ENCODE data around the gene PTPN21. TPM values are rescaled to one million over a fixed set of nuclear protein-coding genes. Genes with fewer than 3 reads are reported as not detected.

Gene PTPN21
- total and polyA plus RNA-seq, 10 donors: 0.85 to 10.9 (median 5.7) TPM

DNA sequence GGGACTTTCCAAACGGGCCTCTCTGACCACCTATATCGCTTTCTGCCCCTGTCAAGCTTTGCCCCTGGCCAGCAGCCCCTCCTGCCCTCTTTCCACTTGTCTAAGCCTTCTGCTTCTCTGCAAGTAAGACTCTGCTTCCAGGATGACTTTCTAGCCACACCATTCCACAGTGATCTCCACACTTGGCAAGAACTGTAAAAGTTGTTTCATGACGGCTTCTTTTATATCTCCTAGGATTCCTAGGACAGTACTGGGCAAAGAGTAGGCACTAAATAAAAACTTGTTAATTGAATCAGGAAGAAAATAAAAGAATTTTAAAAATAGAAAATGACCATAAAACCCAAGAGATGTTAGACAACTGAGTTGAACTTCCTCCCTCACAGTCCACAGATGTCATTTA lies 1.8 kb upstream of the PTPN21 start:
- Histone ChIP-seq H3K4me1 (peaks cover 0 to 62% (median 34%) of the 10 kb centered on the region in 6 donors), H3K4me3 (no peak overlapping the region), H3K36me3 (no peaks in the 10 kb centered on the region), H3K27me3 (replicated peaks in 1 of 7) (peaks cover 0 to 69% (median 45%) of the 10 kb centered on the region in 7 donors), H3K27ac (no peak overlapping the region), H3K9me3 (no peaks in the 10 kb centered on the region)
- TF ChIP-seq, protein P1, sequence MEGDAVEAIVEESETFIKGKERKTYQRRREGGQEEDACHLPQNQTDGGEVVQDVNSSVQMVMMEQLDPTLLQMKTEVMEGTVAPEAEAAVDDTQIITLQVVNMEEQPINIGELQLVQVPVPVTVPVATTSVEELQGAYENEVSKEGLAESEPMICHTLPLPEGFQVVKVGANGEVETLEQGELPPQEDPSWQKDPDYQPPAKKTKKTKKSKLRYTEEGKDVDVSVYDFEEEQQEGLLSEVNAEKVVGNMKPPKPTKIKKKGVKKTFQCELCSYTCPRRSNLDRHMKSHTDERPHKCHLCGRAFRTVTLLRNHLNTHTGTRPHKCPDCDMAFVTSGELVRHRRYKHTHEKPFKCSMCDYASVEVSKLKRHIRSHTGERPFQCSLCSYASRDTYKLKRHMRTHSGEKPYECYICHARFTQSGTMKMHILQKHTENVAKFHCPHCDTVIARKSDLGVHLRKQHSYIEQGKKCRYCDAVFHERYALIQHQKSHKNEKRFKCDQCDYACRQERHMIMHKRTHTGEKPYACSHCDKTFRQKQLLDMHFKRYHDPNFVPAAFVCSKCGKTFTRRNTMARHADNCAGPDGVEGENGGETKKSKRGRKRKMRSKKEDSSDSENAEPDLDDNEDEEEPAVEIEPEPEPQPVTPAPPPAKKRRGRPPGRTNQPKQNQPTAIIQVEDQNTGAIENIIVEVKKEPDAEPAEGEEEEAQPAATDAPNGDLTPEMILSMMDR (IDR thresholded peaks at IDR 0.05 in 8 of 11, conservative IDR thresholded peaks at IDR 0.05 in 3 of 11): no peak
- TF ChIP-seq POLR2AphosphoS5 (IDR thresholded peaks at IDR 0.05): no peak
- no peak for TF ChIP-seq POLR2A (IDR thresholded peaks at IDR 0.05)
- no peak for DNase-seq
- 48 to 63% (median 59%) methylated on average over 3 of the region's 3 CpGs for WGBS, 5 donors
- intact Hi-C loops (cut with DNase I; ENCODE audit: low total_unique reads): no loop called here

DNA sequence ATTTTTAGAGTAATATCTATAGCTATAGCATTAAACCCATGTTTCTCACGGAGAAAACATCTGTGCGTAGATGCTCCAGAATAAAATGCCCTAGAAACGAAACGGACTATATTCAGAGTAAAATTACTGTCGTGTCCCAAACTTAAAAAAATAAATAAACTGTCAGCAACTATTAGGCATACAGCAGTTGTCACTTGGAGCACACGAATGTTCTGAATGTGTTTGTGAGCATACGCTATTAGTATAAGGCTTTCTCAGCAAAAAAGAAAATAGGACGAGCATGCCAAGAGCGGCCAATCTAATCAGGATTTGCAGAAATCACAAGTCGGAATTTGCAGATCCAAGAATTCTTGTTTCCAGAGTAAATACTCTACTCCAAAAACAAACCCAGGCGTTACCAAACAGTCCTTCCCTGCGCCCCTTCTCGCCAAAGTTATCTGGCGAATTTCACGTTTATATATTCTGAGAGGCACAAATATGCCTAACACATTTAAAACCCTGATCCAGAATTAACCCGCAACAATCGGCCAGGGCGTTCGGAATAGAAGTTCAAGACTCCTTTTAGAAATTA lies 836 bp downstream of the PTPN21 start:
- Histone ChIP-seq H3K27ac (peak overlapping the region; percentile 21 to 88 (median 84)), H3K4me3 (peak overlapping the region; percentile 34 to 83 (median 52)), H3K9me3 (no peaks in the 10 kb centered on the region), H3K27me3 (replicated peaks in 1 of 7) (peaks cover 0 to 81% (median 45%) of the 10 kb centered on the region in 7 donors), H3K4me1 (peaks cover 0 to 78% (median 46%) of the 10 kb centered on the region in 6 donors), H3K36me3 (peaks cover 0 to 10% (median 0%) of the 10 kb centered on the region in 6 donors)
- intact Hi-C loops (cut with DNase I; ENCODE audit: low total_unique reads): no loop called here
- DNase-seq: no peak
- 7 to 9% (median 7%) methylated on average over 19 of the region's 19 CpGs for WGBS, 5 donors
- no peak for TF ChIP-seq POLR2A (IDR thresholded peaks at IDR 0.05)
- no peak for TF ChIP-seq POLR2AphosphoS5 (IDR thresholded peaks at IDR 0.05)
- TF ChIP-seq, protein P1 (IDR thresholded peaks at IDR 0.05 in 8 of 11, conservative IDR thresholded peaks at IDR 0.05 in 3 of 11): no peak

DNA sequence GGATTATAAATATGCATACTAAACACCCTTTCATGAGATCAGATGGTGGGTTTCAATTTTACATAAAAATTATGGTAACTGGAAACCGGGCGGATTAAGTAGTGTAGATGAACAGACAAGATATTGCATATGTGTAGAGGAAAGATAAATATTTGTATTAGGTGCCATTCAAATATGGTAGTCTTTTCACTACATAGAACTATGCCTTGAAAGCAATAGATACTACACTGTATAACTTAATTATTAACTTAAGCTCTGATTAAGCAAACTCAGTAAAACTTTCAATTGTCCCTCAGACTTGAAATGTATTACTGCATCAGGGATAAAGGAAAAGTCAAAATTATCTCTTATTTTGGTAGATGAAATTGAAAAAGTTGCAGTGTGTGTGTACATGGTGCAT lies 1.9 kb downstream of the PTPN21 start:
- intact Hi-C loops (cut with DNase I; ENCODE audit: low total_unique reads): no loop called here
- 83 to 94% (median 86%) methylated on average over 2 of the region's 2 CpGs for WGBS, 5 donors
- Histone ChIP-seq H3K36me3 (peaks cover 0 to 10% (median 0%) of the 10 kb centered on the region in 6 donors), H3K9me3 (no peaks in the 10 kb centered on the region), H3K27me3 (replicated peaks in 1 of 7) (peaks cover 0 to 76% (median 45%) of the 10 kb centered on the region in 7 donors), H3K4me3 (no peak overlapping the region), H3K4me1 (peaks cover 0 to 77% (median 46%) of the 10 kb centered on the region in 6 donors), H3K27ac (no peak overlapping the region)
- TF ChIP-seq, protein P1 (IDR thresholded peaks at IDR 0.05 in 8 of 11, conservative IDR thresholded peaks at IDR 0.05 in 3 of 11): no peak
- no peak for TF ChIP-seq POLR2AphosphoS5 (IDR thresholded peaks at IDR 0.05)
- TF ChIP-seq POLR2A (IDR thresholded peaks at IDR 0.05): no peak
- no peak for DNase-seq

DNA sequence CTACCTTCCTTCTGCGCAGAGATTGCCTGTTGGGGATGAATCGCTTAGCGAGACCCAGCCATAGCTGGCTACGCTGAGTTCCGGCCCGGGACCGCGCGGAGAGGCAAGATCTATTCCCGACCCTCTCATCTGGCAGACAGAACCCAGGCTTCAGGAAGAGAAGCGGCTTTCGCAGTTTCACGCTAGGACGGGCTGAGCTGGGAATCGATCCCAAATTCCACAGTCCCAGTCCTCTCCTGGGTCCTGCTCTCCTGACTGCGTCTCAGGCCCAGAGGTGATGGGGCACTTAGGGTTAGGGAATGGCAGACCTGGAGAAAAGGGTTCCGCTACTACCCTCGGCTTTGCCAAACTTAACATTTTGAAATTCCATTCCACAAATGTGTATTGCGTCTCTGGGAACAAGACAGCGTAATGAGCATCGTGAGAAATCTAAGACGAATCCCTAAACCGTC lies 2.8 kb downstream of the PTPN21 start:
- no peak for DNase-seq
- intact Hi-C loops (cut with DNase I; ENCODE audit: low total_unique reads): no loop called here
- Histone ChIP-seq H3K4me3 (peak overlapping the region; percentile 51 to 73 (median 53)), H3K27me3 (replicated peaks in 1 of 7) (peaks cover 0 to 68% (median 45%) of the 10 kb centered on the region in 7 donors), H3K27ac (peak overlapping the region in 7 of 8 donors; percentile 51 to 71 (median 63)), H3K9me3 (no peaks in the 10 kb centered on the region), H3K4me1 (peaks cover 0 to 68% (median 46%) of the 10 kb centered on the region in 6 donors), H3K36me3 (peaks cover 0 to 10% (median 0%) of the 10 kb centered on the region in 6 donors)
- 12 to 29% (median 15%) methylated on average over 16 to 23 of the region's 23 CpGs for WGBS, 5 donors
- TF ChIP-seq, protein P1 (IDR thresholded peaks at IDR 0.05 in 8 of 11, conservative IDR thresholded peaks at IDR 0.05 in 3 of 11): no peak
- TF ChIP-seq POLR2AphosphoS5 (IDR thresholded peaks at IDR 0.05) (no peak), POLR2A (IDR thresholded peaks at IDR 0.05) (no peak)
